A673 (cell line): ENCODE results near the gene RTN4RL2. TPM values are rescaled to one million over a fixed set of nuclear protein-coding genes. Genes with fewer than 3 reads are reported as not detected.
A peak's percentile ranks its signal among the peaks of the same experiment; 100 is the strongest.

Source experiments
- BruUV-seq: library from RNA; stranded (reverse); fragments of 400-500 nt; replicated peaks from 2 replicates; lab custom pipeline; 2021; lab: Mats Ljungman, UMichigan
- CTCF ChIA-PET: fragments of 300-600 bp; sonication (Branson Sonifier 250); formaldehyde crosslinking; loops from one replicate; lab custom pipeline; 2022; ENCODE audit warnings: antibody characterized with exemption; lab: Charles Lee
- POLR2A ChIA-PET: fragments of 300-600 bp; sonication (Branson Sonifier 250); formaldehyde crosslinking; loops from one replicate; lab custom pipeline; 2022; ENCODE audit warnings: antibody characterized with exemption; ENCODE audit not compliant: low non-redundant PET; lab: Charles Lee
- DNase-seq: peaks from one replicate; pipeline ENCODE4 v3.0.0-alpha.2; 2015; ENCODE audit warnings: low spot score
- H3K27ac ChIP-seq: fragments of 200-600 bp; sonication (generic); 2 replicates; pipeline ENCODE4 v1.5.1; 2016; ENCODE audit warnings: mixed run types, low read depth, mild to moderate bottlenecking, mixed read lengths, antibody characterized with exemption, low read length; ENCODE audit not compliant: poor library complexity, severe bottlenecking
- H3K27me3 ChIP-seq: fragments of 200-600 bp; sonication (generic); replicated peaks from 2 replicates; pipeline ENCODE4 v1.6.1; 2017; ENCODE audit warnings: mixed run types, low read depth, mild to moderate bottlenecking, mixed read lengths, antibody characterized with exemption, low read length; ENCODE audit not compliant: insufficient read depth, poor library complexity
- H3K36me3 ChIP-seq: fragments of 200-600 bp; sonication (generic); 2 replicates; pipeline ENCODE4 v1.6.1; 2016; ENCODE audit warnings: mixed run types, mild to moderate bottlenecking, mixed read lengths, antibody characterized with exemption, low read length; ENCODE audit not compliant: insufficient read depth, poor library complexity, severe bottlenecking
- H3K4me1 ChIP-seq: fragments of 200-600 bp; sonication (generic); 2 replicates; pipeline ENCODE4 v1.6.1; 2017; ENCODE audit warnings: mixed run types, mild to moderate bottlenecking, mixed read lengths, antibody characterized with exemption, low read length; ENCODE audit not compliant: insufficient read depth, poor library complexity, severe bottlenecking
- H3K4me3 ChIP-seq: fragments of 200-600 bp; sonication (generic); 2 replicates; pipeline ENCODE4 v1.5.1; 2016; ENCODE audit warnings: low read depth, mixed run types, mild to moderate bottlenecking, mixed read lengths, low read length; ENCODE audit not compliant: poor library complexity, severe bottlenecking
- H3K9me3 ChIP-seq: fragments of 200-600 bp; sonication (generic); 2 replicates; pipeline ENCODE4 v1.6.1; 2016; ENCODE audit warnings: mixed run types, low read depth, mild to moderate bottlenecking, mixed read lengths, antibody characterized with exemption, low read length; ENCODE audit not compliant: poor library complexity, severe bottlenecking
- CTCF ChIP-seq: fragments of 300-800, 200-600 bp; sonication (generic); conservative IDR thresholded peaks from 2 replicates; pipeline ENCODE4 v1.5.1; 2017; ENCODE audit warnings: low read depth, mild to moderate bottlenecking, antibody characterized with exemption, low read length, moderate library complexity, mixed read lengths
- EZH2 ChIP-seq: fragments of 200-600 bp; sonication (generic); IDR thresholded peaks from 2 replicates; pipeline ENCODE4 v1.6.1; 2017; ENCODE audit warnings: borderline replicate concordance, low read depth, mild to moderate bottlenecking, mixed read lengths, antibody characterized with exemption, low read length; ENCODE audit not compliant: poor library complexity, severe bottlenecking
- intact Hi-C: fragments of 100-400 bp; cut with micrococcal nuclease; formaldehyde crosslinking; loops from one replicate; pipeline ENCODE4 v1.10.0; 2022; ENCODE audit not compliant: unreplicated experiment
- total RNA-seq: library from RNA; stranded (reverse); gene quantifications from 2 replicates; pipeline ENCODE4 v1.2.3, GENCODE V29; 2021

Gene RTN4RL2
- total RNA-seq, 1 experiment from 2014 or later = 5.2 TPM

- no peaks in the 10 kb centered on the region for H3K36me3 ChIP-seq
- H3K9me3 ChIP-seq = no peaks in the 10 kb centered on the region
- ChIA-PET POLR2A (no interaction called here), CTCF (interaction anchor here (1.9 kb wide), 1 partner anchor 32 kb away, joined by 8 read pairs; no protein-coding TSS in a partner anchor)
- intact Hi-C loops = no loop called here
- no peak for DNase-seq
- H3K4me3 ChIP-seq = peak overlapping the region; percentile 47
- peak overlapping the region; percentile 43 for H3K27ac ChIP-seq
- H3K27me3 ChIP-seq = no peaks in the 10 kb centered on the region
- TF ChIP-seq CTCF (no peak), EZH2 (no peak)
- TSS peak; percentile 39 for BruUV-seq
- H3K4me1 ChIP-seq = peaks cover 28% of the 10 kb centered on the region
These were observed 34.5 kb upstream of the RTN4RL2 start for GRCh38 chr11:57425565-57426438.

- POLR2A ChIA-PET = no interaction called here
- no TSS peak for BruUV-seq
- intact Hi-C loops = no loop called here
- Histone ChIP-seq H3K36me3 (no peaks in the 10 kb centered on the region), H3K4me3 (peak overlapping the region; percentile 47), H3K27me3 (no peaks in the 10 kb centered on the region), H3K27ac (peak overlapping the region; percentile 65), H3K4me1 (peaks cover 28% of the 10 kb centered on the region), H3K9me3 (no peaks in the 10 kb centered on the region)
- TF ChIP-seq CTCF = no peak
- TF ChIP-seq EZH2 = no peak
- DNase-seq = no peak
- CTCF ChIA-PET = no interaction called here
These were observed 33.8 kb upstream of the RTN4RL2 start for GRCh38 chr11:57426439-57426928.

GRCh38 chr11:57426929-57427726 lies 33.2 kb upstream of the RTN4RL2 start, which contains the start of gene SLC43A3:
Gene SLC43A3, minus strand, starts transcription at chr11:57427121. Its CDS starts 949 bp downstream, at chr11:57426172.
- Histone ChIP-seq H3K9me3 (no peaks in the 10 kb centered on the region), H3K4me1 (peaks cover 28% of the 10 kb centered on the region), H3K27me3 (no peaks in the 10 kb centered on the region), H3K27ac (peak within 1 kb of the TSS; percentile 65), H3K36me3 (no peaks in the 10 kb centered on the region), H3K4me3 (peak within 1 kb of the TSS; percentile 47)
- ChIA-PET CTCF (interaction anchor here (0.6 kb wide), 1 partner anchor 111 kb away, joined by 4 read pairs; no protein-coding TSS in a partner anchor), POLR2A (no interaction called here)
- intact Hi-C loops = no loop called here
- TSS peak; percentile 82 for BruUV-seq
- DNase-seq = peak; percentile 78
- TF ChIP-seq CTCF = no peak
- TF ChIP-seq EZH2 = no peak
